HCT116 (cell line): ENCODE measurements around the gene MRPL11. TPM values are rescaled to one million over a fixed set of nuclear protein-coding genes. Genes with fewer than 3 reads are reported as not detected.
A peak's percentile ranks its signal among the peaks of the same experiment; 100 is the strongest.

Experiments
- ATAC-seq: fragments of 200-7000 bp; cut with Tn5 transposase; 2 replicates; pipeline ENCODE4 v1.9.1; 2020; ENCODE audit warnings: mild to moderate bottlenecking, moderate library complexity
- BruUV-seq: library from RNA; stranded (reverse); fragments of 400-500 nt; replicated peaks from 2 replicates; lab custom pipeline; 2021; lab: Mats Ljungman, UMichigan
- CTCF ChIA-PET: fragments of 300-600 bp; sonication (Branson Sonifier 250); formaldehyde crosslinking; loops from one replicate; lab custom pipeline; 2021; ENCODE audit warnings: antibody characterized with exemption; lab: Charles Lee
- POLR2A ChIA-PET: fragments of 300-600, 350-600 bp; sonication (Branson Sonifier 250); formaldehyde crosslinking; loops from one replicate; lab custom pipeline; 2021; ENCODE audit warnings: antibody characterized with exemption; lab: Charles Lee
- RAD21 ChIA-PET, 2 experiments: fragments of 300-600 bp; sonication (Branson Sonifier 250); formaldehyde crosslinking; loops; one replicate each; lab custom pipeline; 2023; ENCODE audit warnings: low total read pairs in 2 of 2; ENCODE audit not compliant: uncharacterized antibody in 2 of 2, unreplicated experiment in 2 of 2, low non-redundant PET in 1 of 2; lab: Charles Lee
- DNase-seq: peaks from one replicate; pipeline ENCODE4 v3.0.0-alpha.2; 2010; ENCODE audit warnings: low read depth, low spot score
- H2AFZ ChIP-seq: fragments of 200-600 bp; shearing (Covaris generic), sonication (generic); 2 replicates; pipeline ENCODE4 v1.6.1; 2017; ENCODE audit warnings: low read depth, mixed run types, mixed read lengths, antibody characterized with exemption, low read length; ENCODE audit not compliant: poor library complexity, severe bottlenecking
- H3K27ac ChIP-seq: 2 replicates; pipeline ENCODE4 v1.5.1; 2012; ENCODE audit warnings: low read depth, low read length
- H3K27me3 ChIP-seq: fragments of 200-600 bp; sonication (generic); 2 replicates; pipeline ENCODE4 v1.6.1; 2016; ENCODE audit warnings: mixed run types, low read length, mixed read lengths; ENCODE audit not compliant: insufficient read depth
- H3K36me3 ChIP-seq, 2 experiments: fragments of 200-500 bp in 1 of 2; fragments of 200-600 bp in 1 of 2; sonication (Bioruptor generic) in 1 of 2; sonication (generic) in 1 of 2; 2 replicates each; pipeline versions ENCODE4 v1.5.1 to v1.6.1; 2014 to 2016; ENCODE audit warnings: low read length in 2 of 2, inconsistent platforms in 1 of 2, mixed read lengths in 1 of 2, mixed run types in 1 of 2; ENCODE audit not compliant: insufficient read depth in 2 of 2, control insufficient read depth in 1 of 2
- H3K4me1 ChIP-seq, 2 experiments: fragments of 200-600 bp in 1 of 2; sonication (generic) in 1 of 2; 2 replicates each; pipeline versions ENCODE4 v1.5.1 to v1.6.1; 2012 to 2017; ENCODE audit warnings: low read length in 2 of 2, inconsistent platforms in 1 of 2, mild to moderate bottlenecking in 1 of 2, mixed read lengths in 1 of 2, mixed run types in 1 of 2, moderate library complexity in 1 of 2; ENCODE audit not compliant: insufficient read depth in 2 of 2, control insufficient read depth in 1 of 2
- H3K4me2 ChIP-seq: fragments of 200-600 bp; sonication (generic); 2 replicates; pipeline ENCODE4 v1.6.1; 2017; ENCODE audit warnings: mixed run types, low read length, mixed read lengths
- H3K4me3 ChIP-seq, 2 experiments: fragments of 200-600 bp in 1 of 2; sonication (generic) in 1 of 2; replicated peaks in 1 of 2; 2 replicates each; pipeline ENCODE4 v1.5.1; 2011 to 2016; ENCODE audit warnings: low read length in 2 of 2, control low read depth in 1 of 2, low read depth in 1 of 2, mild to moderate bottlenecking in 1 of 2, mixed read lengths in 1 of 2, mixed run types in 1 of 2
- H3K79me2 ChIP-seq: fragments of 200-600 bp; sonication (generic); 2 replicates; pipeline ENCODE4 v1.6.1; 2017; ENCODE audit warnings: mild to moderate bottlenecking, mixed run types, low read length, moderate library complexity, mixed read lengths; ENCODE audit not compliant: insufficient read depth
- H3K9ac ChIP-seq: fragments of 200-600 bp; sonication (generic); 2 replicates; pipeline ENCODE4 v1.6.1; 2016; ENCODE audit warnings: low read length, mixed read lengths
- H3K9me2 ChIP-seq: fragments of 200-600 bp; sonication (generic), shearing (Covaris generic); 2 replicates; pipeline ENCODE4 v1.6.1; 2017; ENCODE audit warnings: mixed run types, mild to moderate bottlenecking, moderate library complexity; ENCODE audit not compliant: insufficient read depth
- H3K9me3 ChIP-seq, 2 experiments: fragments of 200-500 bp in 1 of 2; fragments of 200-600 bp in 1 of 2; sonication (Bioruptor generic) in 1 of 2; sonication (generic) in 1 of 2; 2 replicates each; pipeline ENCODE4 v1.6.1; 2014 to 2017; ENCODE audit warnings: low read length in 2 of 2, mixed read lengths in 2 of 2, inconsistent platforms in 1 of 2, low read depth in 1 of 2, mild to moderate bottlenecking in 1 of 2, mixed run types in 1 of 2, moderate library complexity in 1 of 2; ENCODE audit not compliant: control insufficient read depth in 1 of 2, insufficient read depth in 1 of 2
- H4K20me1 ChIP-seq: fragments of 200-600 bp; sonication (generic), shearing (Covaris generic); 2 replicates; pipeline ENCODE4 v1.6.1; 2017; ENCODE audit warnings: mixed run types, mild to moderate bottlenecking, moderate library complexity; ENCODE audit not compliant: insufficient read depth
- CBX3 ChIP-seq: IDR thresholded peaks from 2 replicates; pipeline ENCODE4 v1.6.1; 2012; ENCODE audit warnings: low read depth
- CEBPB ChIP-seq: IDR thresholded peaks from 2 replicates; pipeline ENCODE4 v1.6.1; 2012; ENCODE audit warnings: low read depth
- EGR1 ChIP-seq: IDR thresholded peaks from 2 replicates; pipeline ENCODE4 v1.6.1; 2012; ENCODE audit warnings: low read depth
- POLR2AphosphoS5 ChIP-seq: IDR thresholded peaks from 2 replicates; pipeline ENCODE4 v1.6.1; 2011; ENCODE audit warnings: mild to moderate bottlenecking, low read depth, low read length, moderate library complexity
- SIN3A ChIP-seq: IDR thresholded peaks from 2 replicates; pipeline ENCODE4 v1.6.1; 2012; ENCODE audit warnings: low read depth
- SP1 ChIP-seq: IDR thresholded peaks from 2 replicates; pipeline ENCODE4 v1.6.1; 2012; ENCODE audit warnings: low read depth
- ZFX ChIP-seq: fragments of 450-650 bp; IDR thresholded peaks from 2 replicates; pipeline ENCODE4 v1.6.1; 2017
- ZNF274 ChIP-seq: fragments of 200-500 bp; sonication (Bioruptor generic); IDR thresholded peaks from 2 replicates; pipeline ENCODE4 v1.6.1; 2014; ENCODE audit warnings: mild to moderate bottlenecking, low read depth, low read length, inconsistent platforms
- intact Hi-C: fragments of 100-400 bp; cut with micrococcal nuclease; formaldehyde crosslinking; loops from 2 replicates; pipeline ENCODE4 v1.10.0; 2022
- total RNA-seq: library from RNA; stranded (reverse); gene quantifications from one replicate; pipeline ENCODE4 v1.2.1, GENCODE V29; 2021; ENCODE audit not compliant: unreplicated experiment
- TF ChIP-seq, protein P1 (sequence below), 3 experiments: fragments of 200-600 bp in 1 of 3; sonication (generic) in 1 of 3; IDR thresholded peaks in 2 of 3; conservative IDR thresholded peaks in 1 of 3; 2 replicates each; pipeline ENCODE4 v1.5.1; 2012 to 2017; ENCODE audit warnings: low read depth in 2 of 3, low read length in 2 of 3, antibody characterized with exemption in 1 of 3, borderline replicate concordance in 1 of 3, control low read depth in 1 of 3, mild to moderate bottlenecking in 1 of 3, mixed read lengths in 1 of 3, mixed run types in 1 of 3, moderate library complexity in 1 of 3; ENCODE audit not compliant: insufficient read depth in 1 of 3

MRPL11 gene
- total RNA-seq, 1 experiment from 2014 or later: 126 TPM

GRCh38 chr11:66467756-66468155 is 29.1 kb upstream of the MRPL11 start (continued):
- TF ChIP-seq EGR1 (no peak), CEBPB (no peak), SP1 (no peak), CBX3 (no peak), ZNF274 (no peak), POLR2AphosphoS5 (no peak)

DNA sequence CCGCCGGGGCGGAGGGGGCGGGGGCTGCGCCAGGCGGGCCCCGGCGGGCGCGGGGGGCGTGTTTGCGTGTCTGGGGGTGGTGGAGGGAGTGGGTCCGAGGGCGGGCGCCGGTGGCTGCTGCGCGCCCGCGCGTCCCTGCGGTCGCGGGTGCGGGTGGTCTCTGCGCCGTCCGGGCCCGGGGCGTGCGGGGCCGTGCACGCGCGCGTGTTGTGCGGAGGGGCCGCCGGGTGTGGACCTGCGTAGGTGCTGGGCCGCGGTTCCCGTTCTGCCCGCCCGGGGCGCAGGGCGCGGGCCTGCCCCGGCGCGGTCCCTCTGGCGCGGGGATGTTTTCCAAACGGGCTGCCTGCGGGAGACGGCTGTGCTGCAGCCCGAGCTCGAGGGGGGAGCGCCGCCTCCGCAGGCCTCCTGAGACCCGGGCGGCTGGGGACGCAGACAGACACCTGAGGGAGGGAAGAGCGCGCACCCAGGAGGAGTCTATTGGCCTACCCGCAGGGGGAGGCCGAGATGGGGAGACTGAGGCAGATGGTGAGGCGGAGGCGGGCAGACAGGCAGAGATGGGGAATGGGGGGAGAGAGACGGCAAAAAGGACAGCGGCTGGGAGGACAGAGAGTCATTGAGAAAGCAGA is 28.5 kb upstream of the MRPL11 start:
- intact Hi-C loops: no loop called here
- peaks cover 8 to 19% of the 10 kb centered on the region in 2 experiments for H3K4me1 ChIP-seq
- no peaks in the 10 kb centered on the region for H3K9me2 ChIP-seq
- RAD21 ChIA-PET: interaction anchor here (0.6 to 0.9 kb wide), 2 partner anchors 28 to 211 kb away, joined by 3 to 5 read pairs; partner anchors contain the start of gene MRPL11 (in 1 of the 2)
- peaks cover 0 to 3% of the 10 kb centered on the region in 2 experiments; a peak in 1 of 4 replicates for H3K36me3 ChIP-seq
- H3K27me3 ChIP-seq: no peaks in the 10 kb centered on the region
- H2AFZ ChIP-seq: no peak overlapping the region
- no TSS peak for BruUV-seq
- TF ChIP-seq ZFX (peak; percentile 85), SIN3A (no peak)
- TF ChIP-seq, protein P1, sequence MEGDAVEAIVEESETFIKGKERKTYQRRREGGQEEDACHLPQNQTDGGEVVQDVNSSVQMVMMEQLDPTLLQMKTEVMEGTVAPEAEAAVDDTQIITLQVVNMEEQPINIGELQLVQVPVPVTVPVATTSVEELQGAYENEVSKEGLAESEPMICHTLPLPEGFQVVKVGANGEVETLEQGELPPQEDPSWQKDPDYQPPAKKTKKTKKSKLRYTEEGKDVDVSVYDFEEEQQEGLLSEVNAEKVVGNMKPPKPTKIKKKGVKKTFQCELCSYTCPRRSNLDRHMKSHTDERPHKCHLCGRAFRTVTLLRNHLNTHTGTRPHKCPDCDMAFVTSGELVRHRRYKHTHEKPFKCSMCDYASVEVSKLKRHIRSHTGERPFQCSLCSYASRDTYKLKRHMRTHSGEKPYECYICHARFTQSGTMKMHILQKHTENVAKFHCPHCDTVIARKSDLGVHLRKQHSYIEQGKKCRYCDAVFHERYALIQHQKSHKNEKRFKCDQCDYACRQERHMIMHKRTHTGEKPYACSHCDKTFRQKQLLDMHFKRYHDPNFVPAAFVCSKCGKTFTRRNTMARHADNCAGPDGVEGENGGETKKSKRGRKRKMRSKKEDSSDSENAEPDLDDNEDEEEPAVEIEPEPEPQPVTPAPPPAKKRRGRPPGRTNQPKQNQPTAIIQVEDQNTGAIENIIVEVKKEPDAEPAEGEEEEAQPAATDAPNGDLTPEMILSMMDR (IDR thresholded peaks at IDR 0.05 in 2 of 3, conservative IDR thresholded peaks at IDR 0.05 in 1 of 3; ENCODE audit: borderline replicate concordance in 1 of 3, insufficient read depth in 1 of 3, low read depth in 2 of 3, low read length in 2 of 3): peak in 1 of 3 experiments; percentile 33; a peak in 3 of 6 replicates
- peaks cover 6 to 7% of the 10 kb centered on the region in 2 experiments; a peak in 1 of 4 replicates for H3K9me3 ChIP-seq
- H4K20me1 ChIP-seq: no peaks in the 10 kb centered on the region
- peak overlapping the region; percentile 93 for H3K4me2 ChIP-seq
- DNase-seq: no peak
- H3K27ac ChIP-seq: peak overlapping the region; percentile 70; the same call in 1 of the 2 replicates
- CTCF ChIA-PET: interaction anchor here (0.9 to 2.0 kb wide), 3 partner anchors 13 to 29 kb away, joined by 3 to 13 read pairs (median 3); partner anchors contain the start of genes DPP3 and MRPL11
- peak overlapping the region; percentile 71 to 95 for H3K4me3 ChIP-seq
- POLR2A ChIA-PET: interaction anchor here (0.9 to 3.3 kb wide), 6 partner anchors 12 to 211 kb away, joined by 3 to 17 read pairs (median 5); partner anchors contain the start of genes DPP3, MRPL11, RBM4 and RBM4B
- peak; percentile 68 for ATAC-seq
- H3K79me2 ChIP-seq: peaks cover 8% of the 10 kb centered on the region; the same call in 1 of the 2 replicates
- peak overlapping the region; percentile 83 for H3K9ac ChIP-seq
